NCI-H2196 treated with DMSO at 0.1 percent for 48 hours (cell line): Measurements from ENCODE around the gene PALLD.

Experiments used
- DNase-seq: peaks from one replicate; lab custom pipeline; 2025; ENCODE audit not compliant: unreplicated experiment; lab: John Stamatoyannopoulos, UW

PALLD gene

GRCh38 chr4:168865854-168866253, 369.0 kb downstream of the PALLD start:
- DNase-seq: no peak

- no peak for DNase-seq
Measured at GRCh38 chr4:168866635-168867034, 369.8 kb downstream of the PALLD start.

DNA sequence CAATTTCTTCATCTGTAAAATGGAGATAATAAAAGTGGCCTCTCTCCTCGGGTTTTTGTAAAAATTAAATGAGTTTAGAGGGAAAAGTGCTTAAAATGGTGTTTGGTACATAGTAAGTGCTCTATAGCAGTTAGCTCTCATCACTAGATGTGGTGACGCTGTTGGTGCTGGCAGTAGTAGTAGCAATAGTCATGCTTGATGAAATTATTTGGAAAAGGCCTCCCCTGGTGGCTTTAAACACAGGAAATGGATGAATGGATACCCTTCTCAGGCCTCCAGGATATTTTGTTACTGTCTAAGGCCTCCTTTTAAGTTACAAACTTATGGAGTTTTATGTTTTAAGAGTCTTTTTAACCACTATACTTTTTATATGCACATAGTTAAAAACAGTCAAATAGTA, 370.3 kb downstream of the PALLD start:
- DNase-seq: no peak

GRCh38 chr4:168868044-168868781, 371.4 kb downstream of the PALLD start:
- DNase-seq: no peak

GRCh38 chr4:168868802-168869201, 371.9 kb downstream of the PALLD start:
- DNase-seq: no peak

DNA sequence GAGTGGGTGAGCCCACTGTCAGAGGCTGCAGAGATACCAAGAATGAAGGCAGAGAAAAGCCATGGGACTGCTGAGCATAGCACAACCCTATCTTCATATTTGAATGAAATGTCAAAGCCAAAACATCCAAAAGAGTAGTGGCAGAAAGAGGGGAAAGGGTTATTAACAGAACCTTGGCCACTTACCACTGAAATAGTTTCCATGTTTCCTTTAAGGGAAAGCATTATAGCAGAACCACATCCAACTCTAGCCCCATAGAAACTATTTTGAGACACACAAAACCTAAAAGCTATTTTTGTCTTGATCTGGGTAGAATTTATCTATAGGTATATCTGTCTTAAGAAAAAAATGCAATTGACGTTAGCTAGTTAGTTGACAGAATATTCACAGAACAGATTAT, 373.2 kb downstream of the PALLD start:
- DNase-seq: no peak

GRCh38 chr4:168871632-168872031, 374.8 kb downstream of the PALLD start:
- no peak for DNase-seq

DNA sequence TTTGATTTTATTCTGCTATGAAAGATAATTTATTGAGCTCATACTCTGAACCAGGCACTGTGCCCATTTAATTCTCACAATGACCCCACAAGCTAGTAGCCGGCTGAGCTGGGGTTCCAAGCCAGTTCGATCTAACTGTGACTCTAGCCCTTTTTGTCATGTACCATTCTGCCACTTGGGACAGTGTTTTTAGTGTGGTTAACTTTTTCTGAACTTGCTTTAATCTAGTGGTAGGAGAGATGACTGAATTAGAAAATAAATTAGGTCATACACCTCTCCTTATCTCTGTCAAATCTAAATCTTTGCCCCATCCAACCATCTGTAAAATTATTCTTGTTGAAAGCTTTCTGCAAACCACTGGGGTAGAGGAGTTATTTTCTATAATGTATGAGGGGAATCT, 377.2 kb downstream of the PALLD start:
- DNase-seq: no peak

GRCh38 chr4:168876106-168876505, 379.3 kb downstream of the PALLD start:
- no peak for DNase-seq

GRCh38 chr4:168877511-168878491, 380.9 kb downstream of the PALLD start:
- DNase-seq: no peak

DNA sequence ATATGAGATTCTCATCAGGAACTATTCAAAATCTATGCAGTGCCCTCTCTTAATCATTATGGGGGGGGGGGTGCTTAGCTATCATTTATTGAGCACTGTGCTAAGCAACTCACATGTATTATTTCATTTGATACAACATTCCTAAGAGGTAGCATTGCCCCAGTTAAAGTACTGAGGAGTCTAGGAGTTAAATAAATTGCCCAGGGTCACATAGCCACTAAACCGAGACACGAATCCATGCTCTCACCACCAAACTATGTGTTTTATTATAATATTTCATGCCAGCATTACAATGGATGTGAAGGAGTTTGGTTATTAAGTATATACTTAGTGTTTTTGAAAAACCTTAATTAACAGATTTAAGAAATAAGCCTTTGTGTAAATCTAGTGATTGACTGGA, 381.8 kb downstream of the PALLD start:
- DNase-seq: no peak

- DNase-seq: no peak
Measured at GRCh38 chr4:168879188-168879587, 382.3 kb downstream of the PALLD start.

DNA sequence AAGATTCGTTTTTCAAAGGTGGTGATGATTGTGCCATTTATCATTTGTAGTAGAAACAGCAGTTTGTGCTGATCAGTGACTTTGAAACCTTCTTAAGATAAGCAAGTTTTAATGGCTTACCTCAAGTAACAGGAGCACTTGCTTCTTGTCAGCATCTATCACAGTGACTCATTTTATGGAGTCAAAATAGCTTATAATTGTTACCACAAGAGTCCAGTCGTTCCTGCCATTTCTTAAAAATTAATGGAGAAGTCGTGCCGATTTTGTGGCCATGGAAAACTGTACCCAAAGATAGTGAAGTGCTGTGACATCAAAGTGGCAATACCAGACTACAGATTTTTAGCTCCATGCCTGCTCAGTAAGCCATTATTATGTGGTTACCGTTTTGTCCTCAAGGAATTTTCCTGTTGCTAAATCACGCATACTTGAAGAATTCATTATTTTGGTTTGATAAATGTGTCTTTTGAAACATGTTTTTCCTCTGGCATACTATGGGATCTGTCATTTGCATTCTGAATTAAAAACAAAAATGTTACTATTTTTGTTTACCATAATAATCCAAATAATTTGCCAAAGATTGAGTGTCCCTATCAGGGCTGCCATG, 383.3 kb downstream of the PALLD start:
- DNase-seq: no peak

- DNase-seq: no peak
Measured at GRCh38 chr4:168880811-168881595, 384.2 kb downstream of the PALLD start.

- no peak for DNase-seq
Measured at GRCh38 chr4:168881781-168882420, 385.0 kb downstream of the PALLD start.

- no peak for DNase-seq
Measured at GRCh38 chr4:168882650-168883233, 385.9 kb downstream of the PALLD start.

DNA sequence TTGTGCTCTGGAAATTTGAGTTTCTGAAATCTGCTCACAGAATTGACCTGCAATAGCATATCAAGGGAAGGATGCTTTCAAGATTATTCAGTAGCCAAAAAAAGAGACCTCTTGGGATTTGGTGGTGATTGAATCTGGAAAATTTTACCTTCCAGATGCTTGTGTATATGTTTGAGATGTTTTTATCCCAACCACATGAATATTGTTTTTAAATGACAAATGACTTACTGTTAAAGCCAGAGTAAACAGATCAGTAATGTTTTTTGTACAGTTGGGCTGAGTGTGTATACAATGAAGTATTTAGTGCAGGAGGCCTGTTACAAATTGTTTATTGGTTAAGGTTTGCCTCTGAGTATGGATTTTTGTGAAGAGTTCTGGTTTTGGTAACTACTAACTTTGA, 386.7 kb downstream of the PALLD start:
- DNase-seq: no peak

GRCh38 chr4:168884251-168885124, 387.6 kb downstream of the PALLD start:
- DNase-seq: no peak

GRCh38 chr4:168885400-168885799, 388.5 kb downstream of the PALLD start:
- DNase-seq: no peak
